NCI-H1417 treated with DMSO at 0.1 percent for 48 hours (cell line): ENCODE measurements around the gene MACROD2.

ENCODE experiments used
- DNase-seq: peaks from one replicate; lab custom pipeline; 2025; lab: John Stamatoyannopoulos, UW

MACROD2 gene

GRCh38 chr20:16064989-16065707 is 2069.8 kb downstream of the MACROD2 start:
- no peak for DNase-seq

GRCh38 chr20:16066571-16066970 is 2071.3 kb downstream of the MACROD2 start:
- no peak for DNase-seq

- no peak for DNase-seq
These were observed 2074.2 kb downstream of the MACROD2 start for GRCh38 chr20:16069389-16070010.

- DNase-seq, result no peak
These were observed 2076.9 kb downstream of the MACROD2 start for GRCh38 chr20:16072220-16072619.

DNA sequence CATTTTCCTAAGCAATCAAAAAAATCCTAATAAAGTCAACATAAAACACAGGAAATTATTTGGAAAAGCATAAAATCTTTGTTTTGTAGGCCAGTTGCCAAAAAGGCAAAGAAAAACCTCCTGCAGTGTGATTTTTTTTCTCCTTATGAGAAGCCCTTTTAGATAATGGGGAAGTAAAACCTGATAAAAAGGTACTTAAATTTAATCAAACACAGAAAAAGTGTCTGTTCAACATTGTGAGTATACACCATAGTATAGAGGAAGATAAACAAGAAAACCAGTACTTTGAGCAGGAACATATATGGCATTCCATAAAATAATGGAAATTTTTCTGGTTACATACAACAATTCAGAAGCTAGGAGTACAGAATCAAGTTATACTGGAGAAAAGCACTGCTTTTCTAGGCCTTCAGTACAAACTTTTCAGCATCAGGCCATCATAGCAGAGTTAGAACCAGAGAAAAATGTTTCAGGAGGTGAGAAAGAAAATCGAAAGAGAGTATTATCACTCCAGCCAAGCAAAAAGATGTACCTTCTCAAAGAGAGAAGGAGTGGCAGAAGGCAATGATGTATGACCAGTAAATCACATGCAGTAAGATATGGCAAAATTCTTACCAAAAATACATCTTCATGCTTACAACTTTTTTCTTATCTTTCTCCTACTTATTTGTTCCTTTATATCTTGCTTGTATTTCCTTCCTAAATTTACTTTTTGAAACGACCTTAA is 2083.0 kb downstream of the MACROD2 start:
- no peak for DNase-seq

DNA sequence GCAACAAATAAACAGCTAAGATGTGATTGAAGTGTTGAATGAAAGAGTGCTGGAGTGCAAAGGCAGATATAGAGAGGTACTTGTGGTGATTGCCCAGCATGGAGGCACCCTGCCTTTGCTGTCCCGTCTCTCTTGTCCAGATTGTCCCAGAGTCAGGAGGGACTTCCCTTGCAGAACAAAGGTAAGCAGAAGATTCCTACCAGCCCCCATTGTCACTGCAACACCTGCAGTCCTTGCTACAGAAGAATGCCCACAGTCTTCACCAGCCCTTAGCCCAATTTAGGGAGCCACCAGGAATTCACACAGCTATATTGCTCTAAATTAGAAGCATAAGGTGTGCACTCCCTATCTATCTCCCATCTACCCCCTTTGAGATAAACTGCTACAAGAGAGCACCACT is 2086.1 kb downstream of the MACROD2 start:
- no peak for DNase-seq

- DNase-seq, result no peak
These were observed 2086.8 kb downstream of the MACROD2 start for GRCh38 chr20:16082051-16082550.

DNA sequence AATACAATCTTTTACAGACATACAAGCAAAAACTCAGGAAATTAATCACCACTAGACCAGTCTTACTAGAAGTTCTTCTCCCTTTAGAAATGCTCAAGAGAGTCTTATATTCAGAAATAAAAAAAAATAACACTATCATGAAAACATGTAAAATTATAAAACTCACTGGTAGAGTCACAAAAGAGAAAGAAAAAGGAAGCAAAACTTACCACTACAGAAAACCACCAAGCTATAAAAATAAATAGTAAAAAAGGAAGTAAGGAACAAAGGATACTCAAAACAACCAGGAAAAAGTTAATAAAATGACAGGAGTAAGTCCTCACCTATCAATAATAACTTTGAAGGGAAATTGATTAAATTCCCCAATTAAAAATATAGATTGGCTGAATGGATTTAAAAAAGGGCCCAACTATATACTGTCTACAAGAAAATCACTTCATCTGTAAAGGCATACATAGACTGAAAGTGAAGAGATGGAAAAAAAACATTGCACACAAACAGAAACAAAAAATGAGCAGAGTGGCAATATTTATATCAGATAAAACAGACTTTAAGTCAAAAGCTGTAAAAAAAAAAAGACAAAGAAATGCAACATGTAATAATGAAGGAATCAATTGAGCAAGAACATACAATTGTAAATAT is 2088.4 kb downstream of the MACROD2 start:
- no peak for DNase-seq

DNA sequence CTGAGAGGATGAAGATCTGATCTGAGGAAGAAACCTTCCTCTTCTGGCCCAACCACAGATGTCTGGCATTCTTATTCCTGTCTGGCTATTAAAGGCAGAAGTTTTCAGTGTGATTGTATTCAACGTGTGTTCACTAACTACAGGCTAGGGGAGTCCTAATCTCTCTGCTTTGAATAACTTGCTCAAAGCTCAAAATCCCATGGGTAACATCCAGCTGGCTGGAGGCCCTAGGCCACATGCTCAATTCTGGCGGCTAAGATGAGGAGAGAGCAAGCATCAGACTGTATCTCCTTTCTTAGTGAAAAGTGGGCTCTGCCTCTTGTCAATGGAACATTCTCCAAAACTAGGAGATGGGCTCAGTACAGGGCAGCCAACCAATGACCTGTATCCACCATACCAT is 2099.9 kb downstream of the MACROD2 start:
- no peak for DNase-seq

DNA sequence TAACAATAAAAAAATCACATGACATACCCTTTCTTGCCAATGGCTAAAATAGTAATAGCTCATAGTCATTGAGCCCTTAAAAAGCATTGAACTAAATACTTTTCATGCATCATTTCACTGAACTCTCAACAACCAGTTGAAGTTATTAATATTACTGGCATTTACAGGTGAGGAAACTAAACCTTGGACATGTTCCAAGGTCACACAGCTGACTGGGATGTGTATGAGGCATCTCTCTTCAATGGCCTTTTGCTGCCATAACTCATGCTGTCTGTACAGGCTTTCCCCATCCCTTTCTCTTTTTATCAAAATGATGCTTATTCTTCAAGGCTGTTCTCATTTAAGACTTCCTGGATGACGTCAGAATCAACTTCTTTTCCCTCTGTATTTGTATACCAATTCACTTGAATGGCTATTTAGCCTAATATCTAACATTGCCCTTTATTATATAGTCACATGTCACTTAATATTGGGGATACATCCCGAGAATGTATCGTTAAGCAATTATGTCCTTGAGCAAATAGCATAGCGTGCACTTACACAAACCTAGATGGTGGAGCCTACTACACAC is 2101.5 kb downstream of the MACROD2 start:
- no peak for DNase-seq

DNA sequence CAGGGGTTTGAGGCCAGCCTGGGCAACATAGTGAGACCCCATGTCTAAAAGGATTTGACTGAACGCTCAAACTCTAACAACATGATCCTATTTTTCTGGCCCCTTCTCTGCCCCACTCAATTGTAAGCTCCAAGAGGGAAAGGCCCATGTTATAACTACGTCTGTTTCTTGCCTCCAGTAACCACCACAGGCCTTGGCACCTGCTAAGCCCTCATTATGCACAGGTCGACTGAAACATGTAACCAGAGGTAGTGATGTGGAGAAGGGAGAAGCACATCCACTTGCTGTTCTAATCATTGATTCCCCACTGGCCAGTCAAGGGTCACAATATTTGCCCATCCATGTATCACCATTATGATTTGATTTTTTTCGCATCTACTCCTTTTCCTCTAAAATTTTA is 2102.5 kb downstream of the MACROD2 start:
- DNase-seq, result no peak

- no peak for DNase-seq
These were observed 2103.7 kb downstream of the MACROD2 start for GRCh38 chr20:16098890-16099639.

GRCh38 chr20:16100111-16100510 is 2104.8 kb downstream of the MACROD2 start:
- no peak for DNase-seq

GRCh38 chr20:16100767-16101166 is 2105.5 kb downstream of the MACROD2 start:
- DNase-seq, result no peak
